Measurements from ENCODE around the gene DERL2. TPM values are rescaled to one million over a fixed set of nuclear protein-coding genes. Genes with fewer than 3 reads are reported as not detected.

DERL2 gene
- total and polyA plus RNA-seq, 2 of the 4 experiments (the other 2 are of a cell fraction): 27.4 to 44.2 TPM

- ChIA-PET POLR2A (ENCODE audit: unreplicated experiment) (no interaction called here), CTCF (no interaction called here)
- peaks cover 20% of the 10 kb centered on the region for H3K9me1 ChIP-seq (ENCODE audit: insufficient read depth, low read length)
- no peak overlapping the region for H3K4me2 ChIP-seq (ENCODE audit: low read depth, low read length)
- TF ChIP-seq RCOR1 (IDR thresholded peaks at IDR 0.05; ENCODE audit: insufficient replicate concordance, low read length) (no peak), MXI1 (IDR thresholded peaks at IDR 0.05; ENCODE audit: borderline replicate concordance, low read depth, low read length) (no peak), BHLHE40 (IDR thresholded peaks at IDR 0.05; ENCODE audit: low read depth, low read length) (no peak), FOS (IDR thresholded peaks at IDR 0.05; ENCODE audit: low read depth, low read length) (no peak), NFE2L2 (IDR thresholded peaks at IDR 0.05; ENCODE audit: low read depth, low read length) (no peak), CHD1 (IDR thresholded peaks at IDR 0.05; ENCODE audit: low read depth, low read length) (no peak), RFX5 (IDR thresholded peaks at IDR 0.05; ENCODE audit: low read depth, low read length) (no peak), MAFK (IDR thresholded peaks at IDR 0.05; ENCODE audit: low read depth, low read length) (no peak), SMC3 (IDR thresholded peaks at IDR 0.05; ENCODE audit: low read depth, low read length) (no peak), MAZ (IDR thresholded peaks at IDR 0.05; ENCODE audit: borderline replicate concordance, low read depth, low read length) (no peak), ELK1 (IDR thresholded peaks at IDR 0.05; ENCODE audit: borderline replicate concordance, low read depth, low read length) (no peak), POLR2A (IDR thresholded peaks at IDR 0.05; ENCODE audit: low read depth, low read length) (no peak), USF2 (IDR thresholded peaks at IDR 0.05; ENCODE audit: low read depth, low read length) (no peak), CTCF (conservative IDR thresholded peaks at IDR 0.05; ENCODE audit: low read depth, low read length) (no peak), RAD21 (IDR thresholded peaks at IDR 0.05; ENCODE audit: low read length) (no peak), CEBPB (IDR thresholded peaks at IDR 0.05; ENCODE audit: low read depth, low read length) (no peak)
- H3K4me3 ChIP-seq (ENCODE audit: insufficient read depth, low read depth, low read length): no peak overlapping the region
- no CpG with 5 or more reads among the region's 3 CpGs for WGBS, 2 experiments (ENCODE audit: extremely low coverage in 2 of 2, insufficient read length in 1 of 2)
- H4K5ac ChIP-seq (ENCODE audit: low read depth, low read length): no peak overlapping the region
- BruUV-seq (replicated peaks): no TSS peak
- no peak overlapping the region for H3K23ac ChIP-seq (ENCODE audit: low read depth, low read length)
- no peak overlapping the region for H2BK5ac ChIP-seq (ENCODE audit: low read depth, low read length, poor library complexity, severe bottlenecking)
- no peak overlapping the region for H3K14ac ChIP-seq (replicated peaks; ENCODE audit: low read depth, low read length)
- H2BK20ac ChIP-seq (ENCODE audit: low read depth, low read length): no peak overlapping the region
- H3K27ac ChIP-seq (ENCODE audit: insufficient read depth, low read length): no peak overlapping the region
- H4K91ac ChIP-seq (ENCODE audit: insufficient read depth, low read depth, low read length): no peak overlapping the region
- no peaks in the 10 kb centered on the region for H3K27me3 ChIP-seq (ENCODE audit: control insufficient read depth, insufficient read depth, low read length)
- ATAC-seq (ENCODE audit: low read depth) (no peak), DNase-seq (no peak)
- dilution Hi-C loops (cut with HindIII; ENCODE audit: low sequenced_read_pairs, unreplicated experiment) (no loop called here), in situ Hi-C loops (cut with MboI; ENCODE audit: low sequenced_read_pairs) (no loop called here), intact Hi-C loops (cut with micrococcal nuclease) (no loop called here)
- no peak overlapping the region for H3K18ac ChIP-seq (ENCODE audit: low read depth, low read length)
- H2BK120ac ChIP-seq (ENCODE audit: low read depth, low read length): no peak overlapping the region
- H4K8ac ChIP-seq (ENCODE audit: low read depth in 2 of 2, low read length in 2 of 2): no peak overlapping the region
- no peak overlapping the region for H2AK9ac ChIP-seq (replicated peaks; ENCODE audit: low read depth, low read length, poor library complexity)
- peaks cover 21% of the 10 kb centered on the region for H4K20me1 ChIP-seq (ENCODE audit: insufficient read depth, low read length)
- peaks cover 37 to 75% of the 10 kb centered on the region in 2 experiments for H3K79me1 ChIP-seq (ENCODE audit: low read depth in 1 of 2, low read length in 2 of 2)
- no peak overlapping the region for H2AFZ ChIP-seq (replicated peaks; ENCODE audit: low read length, poor library complexity)
- no peak overlapping the region for H2BK15ac ChIP-seq (ENCODE audit: low read depth, low read length)
- no peak overlapping the region for H3K9ac ChIP-seq (ENCODE audit: low read depth, low read length)
- no peak overlapping the region for H2AK5ac ChIP-seq (ENCODE audit: low read depth, low read length)
- H3K9me3 ChIP-seq (ENCODE audit: control insufficient read depth, insufficient read depth, low read length): no peaks in the 10 kb centered on the region
- H3K4ac ChIP-seq (ENCODE audit: low read depth, low read length): no peak overlapping the region
- H3K56ac ChIP-seq (ENCODE audit: extremely low read depth, insufficient read depth, low read length): no peak overlapping the region
- peaks cover 8% of the 10 kb centered on the region for H3K4me1 ChIP-seq (ENCODE audit: control insufficient read depth, insufficient read depth, low read length)
- H3K36me3 ChIP-seq (ENCODE audit: control insufficient read depth, insufficient read depth, low read length): peaks cover 63% of the 10 kb centered on the region
These were observed 53.9 kb downstream of the DERL2 start for GRCh38 chr17:5431949-5432556.

All from IMR-90 (cell line).